GM21515 (cell line): ENCODE results near the gene PDZD4.

Source experiments
- ATAC-seq: cut with Tn5 transposase; IDR thresholded peaks from one replicate; pipeline ENCODE4 v1.9.1; 2021; ENCODE audit not compliant: unreplicated experiment

Gene PDZD4

DNA sequence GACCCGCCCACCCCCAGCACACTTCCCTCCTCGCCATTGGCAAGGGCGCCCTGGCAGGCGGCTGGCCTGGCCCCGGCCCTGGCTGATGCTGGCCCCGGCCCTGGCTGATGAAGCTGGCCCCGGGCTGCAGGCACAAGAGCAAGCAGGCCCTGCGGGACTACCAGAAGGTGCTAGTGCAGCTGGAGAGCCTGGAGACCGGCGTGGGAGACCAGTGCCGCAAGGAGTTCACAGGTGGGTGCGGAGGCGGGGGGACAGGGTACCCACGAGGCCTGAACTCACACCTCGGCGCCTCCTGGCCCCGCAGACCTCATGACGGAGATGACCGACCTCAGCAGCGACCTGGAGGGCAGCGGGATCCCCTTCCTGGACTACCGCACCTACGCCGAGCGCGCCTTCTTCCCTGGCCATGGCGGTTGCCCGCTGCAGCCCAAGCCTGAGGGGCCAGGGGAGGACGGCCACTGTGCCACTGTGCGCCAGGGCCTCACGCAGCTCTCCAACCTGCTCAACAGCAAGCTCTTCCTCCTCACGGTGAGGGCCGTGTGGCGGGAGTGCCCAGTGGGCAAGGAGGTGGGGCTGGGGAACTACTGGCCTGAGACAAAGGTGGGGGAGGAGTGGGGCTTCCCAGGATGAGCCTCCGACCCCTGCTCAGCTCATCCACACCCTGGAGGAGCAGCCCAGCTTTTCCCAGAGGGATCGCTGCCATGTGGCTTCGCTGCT is 55.6 kb downstream of the PDZD4 start:
- ATAC-seq: no peak

DNA sequence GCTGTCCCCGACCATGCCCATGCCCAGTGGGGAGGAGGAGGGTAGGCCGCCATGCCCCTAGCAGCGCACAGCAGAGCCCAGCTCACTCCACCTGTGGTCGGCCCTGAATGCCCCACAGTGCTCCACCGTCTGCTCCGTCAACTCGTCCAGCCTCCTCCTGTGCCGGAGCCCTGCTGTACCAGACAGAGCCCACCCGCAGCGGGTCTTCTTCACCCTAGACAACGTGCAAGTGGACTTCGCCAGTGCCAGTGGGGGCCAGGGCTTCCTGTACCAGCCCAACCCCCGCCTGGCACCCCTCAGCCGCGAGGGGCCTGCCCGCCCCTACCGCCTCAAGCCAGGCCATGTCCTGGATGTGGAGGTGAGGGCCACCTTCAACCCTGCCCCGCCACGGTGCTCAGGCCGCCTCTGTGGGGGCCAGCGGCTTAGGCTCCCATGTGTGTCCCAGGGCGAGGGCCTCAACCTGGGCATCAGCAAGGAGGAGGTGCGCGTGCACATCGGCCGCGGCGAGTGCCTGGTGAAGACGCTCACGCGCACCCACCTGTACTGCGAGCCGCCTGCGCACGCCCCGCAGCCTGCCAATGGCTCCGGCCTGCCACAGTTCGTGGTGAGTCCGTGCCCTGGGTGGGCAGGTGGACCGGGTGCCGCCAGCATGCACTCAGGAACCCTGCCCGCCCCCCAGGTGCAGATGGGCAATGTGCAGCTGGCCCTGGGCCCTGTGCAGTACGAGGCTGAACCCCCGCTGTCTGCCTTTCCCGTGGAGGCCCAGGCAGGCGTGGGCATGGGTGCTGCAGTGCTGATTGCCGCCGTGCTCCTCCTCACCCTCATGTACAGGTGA is 56.4 kb downstream of the PDZD4 start:
- ATAC-seq: no peak

DNA sequence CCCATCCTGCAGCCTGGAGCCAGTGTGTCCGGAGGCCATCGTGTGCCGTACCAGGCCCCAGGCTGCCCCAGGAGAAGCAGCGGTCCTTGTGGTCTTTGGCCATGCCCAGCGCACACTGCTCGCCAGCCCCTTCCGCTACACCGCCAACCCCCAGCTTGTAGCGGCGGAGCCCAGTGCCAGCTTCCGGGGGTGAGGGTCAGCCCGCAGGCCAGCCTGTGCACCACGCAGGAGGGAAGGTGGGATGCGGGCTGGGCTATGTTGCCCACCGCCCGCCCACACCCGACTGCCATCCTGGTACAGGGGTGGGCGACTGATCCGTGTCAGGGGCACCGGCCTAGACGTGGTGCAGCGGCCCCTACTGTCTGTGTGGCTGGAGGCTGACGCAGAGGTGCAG is 57.1 kb downstream of the PDZD4 start:
- no peak for ATAC-seq

DNA sequence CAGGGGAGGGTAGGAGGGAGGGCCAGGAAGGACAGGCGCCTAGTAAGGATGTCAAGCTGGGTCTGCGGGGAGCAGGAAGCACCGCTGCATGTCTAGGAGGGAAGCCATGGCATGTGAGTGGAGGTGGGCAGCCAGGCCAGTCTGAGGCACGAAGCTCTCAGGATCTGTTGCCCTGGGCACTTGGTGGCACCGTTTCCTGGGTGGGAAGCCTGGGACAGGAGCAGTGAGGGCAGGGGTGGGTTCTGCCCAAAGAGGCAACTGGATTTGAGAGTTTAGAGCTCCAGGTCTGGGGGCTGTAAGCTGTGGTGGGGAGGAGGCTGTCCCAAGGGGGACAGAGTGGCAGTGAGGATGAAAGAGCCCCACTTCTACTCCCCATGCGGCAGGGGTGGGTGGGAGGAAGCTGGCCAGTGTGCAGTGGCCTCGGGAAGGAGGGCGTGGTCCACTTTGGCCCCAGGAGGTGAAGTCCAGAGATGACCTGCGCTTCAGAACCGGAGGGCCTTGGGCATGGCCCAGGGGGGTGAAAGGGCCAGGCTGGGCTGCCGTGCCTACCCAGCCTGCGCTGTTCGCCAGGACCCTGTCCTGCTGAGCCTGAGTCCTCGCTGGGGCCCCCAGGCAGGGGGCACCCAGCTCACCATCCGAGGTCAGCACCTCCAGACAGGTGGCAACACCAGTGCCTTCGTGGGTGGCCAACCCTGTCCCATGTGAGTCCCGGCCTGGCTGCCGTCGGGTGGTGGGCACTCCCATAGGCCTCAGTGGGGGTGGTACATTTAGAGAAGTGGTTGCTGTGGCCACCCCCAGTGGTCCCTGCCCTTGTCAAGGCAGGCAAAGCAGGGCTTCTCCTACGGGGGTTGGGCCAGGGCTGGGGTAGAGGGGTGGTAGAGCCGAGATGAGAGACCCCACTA is 57.8 kb downstream of the PDZD4 start:
- no peak for ATAC-seq

DNA sequence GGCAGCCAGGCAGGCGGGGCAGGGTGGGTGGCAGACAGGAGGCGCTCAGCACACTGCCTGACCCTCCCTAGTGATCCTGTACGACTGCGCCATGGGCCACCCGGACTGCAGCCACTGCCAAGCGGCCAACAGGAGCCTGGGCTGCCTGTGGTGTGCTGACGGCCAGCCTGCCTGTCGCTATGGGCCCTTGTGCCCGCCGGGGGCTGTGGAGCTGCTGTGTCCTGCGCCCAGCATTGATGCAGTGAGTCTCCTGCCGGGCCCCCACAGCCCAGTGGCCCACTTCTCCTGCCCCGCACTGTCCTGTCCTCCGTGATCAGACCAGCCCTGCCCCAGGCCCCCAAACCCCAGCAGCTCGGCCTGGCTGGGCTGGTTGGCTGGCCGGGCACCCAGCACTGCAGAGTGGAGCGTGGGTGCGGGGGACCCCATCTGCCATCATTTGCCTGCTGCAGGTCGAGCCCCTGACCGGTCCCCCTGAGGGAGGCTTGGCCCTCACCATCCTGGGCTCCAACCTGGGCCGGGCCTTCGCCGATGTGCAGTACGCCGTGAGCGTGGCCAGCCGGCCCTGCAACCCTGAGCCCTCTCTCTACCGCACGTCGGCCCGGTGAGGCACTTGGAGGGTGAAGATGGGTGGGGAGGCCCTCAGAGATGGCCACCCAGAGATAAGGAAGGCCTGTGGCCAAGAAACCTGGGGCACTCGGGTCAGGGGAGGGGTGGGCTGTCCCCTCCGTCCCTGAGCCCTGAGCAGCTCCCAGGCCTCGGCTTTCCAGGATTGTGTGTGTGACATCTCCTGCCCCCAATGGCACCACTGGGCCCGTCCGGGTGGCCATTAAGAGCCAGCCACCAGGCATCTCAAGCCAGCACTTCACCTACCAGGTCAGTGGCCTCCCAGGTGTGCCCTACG is 58.7 kb downstream of the PDZD4 start:
- ATAC-seq: no peak

DNA sequence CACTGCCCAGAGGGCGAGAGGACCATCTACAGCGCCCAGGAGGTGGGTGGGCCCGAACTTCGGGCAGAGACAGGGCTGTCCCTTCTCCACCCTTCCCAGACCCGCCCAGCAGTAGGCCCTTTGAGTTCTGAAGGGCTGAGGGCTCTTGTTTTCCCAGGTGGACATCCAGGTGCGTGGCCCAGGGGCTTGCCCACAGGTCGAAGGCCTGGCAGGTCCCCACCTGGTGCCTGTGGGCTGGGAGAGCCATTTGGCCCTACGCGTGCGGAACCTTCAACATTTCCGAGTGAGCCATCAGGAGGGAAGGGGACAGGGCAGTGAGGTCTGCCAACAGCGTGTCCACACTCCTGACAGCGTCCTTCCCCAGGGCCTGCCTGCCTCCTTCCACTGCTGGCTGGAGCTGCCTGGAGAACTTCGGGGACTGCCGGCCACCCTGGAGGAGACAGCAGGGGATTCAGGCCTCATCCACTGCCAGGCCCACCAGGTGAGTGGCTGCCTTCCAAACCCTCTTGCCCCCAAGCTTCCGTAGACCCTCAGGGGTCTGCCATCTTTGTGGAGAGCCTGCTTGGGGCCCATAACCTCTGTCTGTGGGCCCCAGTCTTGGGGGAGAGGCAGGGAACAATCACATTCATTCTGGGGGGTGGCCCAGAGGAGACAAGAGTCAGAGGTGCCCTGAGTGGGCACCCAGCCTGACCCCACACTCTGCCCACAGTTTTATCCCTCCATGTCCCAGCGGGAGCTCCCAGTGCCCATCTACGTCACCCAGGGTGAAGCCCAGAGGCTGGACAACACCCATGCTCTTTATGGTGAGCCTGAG is 59.5 kb downstream of the PDZD4 start:
- ATAC-seq: no peak

DNA sequence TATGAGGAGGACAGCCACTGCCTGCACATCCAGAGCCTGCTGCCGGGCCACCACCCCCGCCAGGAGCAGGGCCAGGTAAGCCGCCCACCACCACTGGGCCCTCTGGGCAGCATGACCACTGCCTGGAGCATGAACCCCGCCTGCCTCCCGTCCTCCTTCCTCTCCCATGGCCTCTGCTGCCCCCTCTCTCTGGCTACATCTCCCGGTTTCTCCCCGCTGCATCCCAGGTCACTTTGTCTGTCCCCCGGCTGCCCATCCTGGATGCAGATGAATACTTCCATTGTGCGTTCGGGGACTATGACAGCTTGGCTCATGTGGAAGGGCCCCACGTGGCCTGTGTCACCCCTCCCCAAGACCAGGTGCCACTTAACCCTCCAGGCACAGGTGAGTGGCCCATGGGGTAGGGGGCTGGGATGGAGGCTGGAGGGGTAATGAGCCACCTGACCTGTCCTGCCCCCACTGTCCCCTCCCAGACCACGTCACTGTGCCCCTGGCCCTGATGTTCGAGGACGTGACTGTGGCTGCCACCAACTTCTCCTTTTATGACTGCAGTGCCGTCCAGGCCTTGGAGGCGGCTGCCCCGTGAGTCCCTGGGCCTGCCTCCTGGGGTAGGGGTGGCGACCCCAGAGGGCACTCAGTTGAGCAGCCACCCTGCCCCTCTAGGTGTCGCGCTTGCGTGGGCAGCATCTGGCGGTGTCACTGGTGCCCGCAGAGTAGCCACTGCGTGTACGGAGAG is 60.3 kb downstream of the PDZD4 start:
- ATAC-seq: no peak

DNA sequence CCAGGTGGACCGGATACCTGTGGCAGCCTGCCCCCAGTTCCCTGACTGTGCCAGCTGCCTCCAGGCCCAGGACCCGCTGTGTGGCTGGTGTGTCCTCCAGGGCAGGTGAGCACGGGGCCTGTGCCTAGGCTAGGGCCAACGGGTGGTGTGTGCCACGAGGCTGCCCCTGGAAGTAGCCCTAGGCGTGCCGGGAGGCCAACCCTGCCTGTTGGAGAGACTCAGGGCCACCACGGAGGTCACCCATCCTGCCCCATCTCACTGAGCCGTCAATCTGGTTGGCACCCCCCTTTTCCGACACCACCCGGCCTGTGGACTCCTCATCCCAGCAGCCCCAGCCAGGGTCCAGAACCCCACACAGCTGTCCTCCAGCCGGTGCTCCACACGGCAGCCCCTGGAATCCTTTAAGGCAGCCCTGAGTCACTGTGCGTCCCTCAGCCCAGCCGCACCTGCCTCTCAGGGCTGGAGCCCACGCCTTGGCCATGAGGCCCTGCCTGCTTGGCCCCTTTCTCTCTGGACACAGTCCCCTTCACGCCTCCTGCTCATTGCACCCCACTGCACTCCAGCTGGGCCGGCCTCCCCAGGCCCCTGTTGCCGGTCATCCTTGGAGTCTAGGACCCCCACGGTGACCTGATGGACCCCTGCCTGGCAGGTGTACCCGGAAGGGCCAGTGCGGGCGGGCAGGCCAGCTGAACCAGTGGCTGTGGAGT is 61.0 kb downstream of the PDZD4 start:
- no peak for ATAC-seq

DNA sequence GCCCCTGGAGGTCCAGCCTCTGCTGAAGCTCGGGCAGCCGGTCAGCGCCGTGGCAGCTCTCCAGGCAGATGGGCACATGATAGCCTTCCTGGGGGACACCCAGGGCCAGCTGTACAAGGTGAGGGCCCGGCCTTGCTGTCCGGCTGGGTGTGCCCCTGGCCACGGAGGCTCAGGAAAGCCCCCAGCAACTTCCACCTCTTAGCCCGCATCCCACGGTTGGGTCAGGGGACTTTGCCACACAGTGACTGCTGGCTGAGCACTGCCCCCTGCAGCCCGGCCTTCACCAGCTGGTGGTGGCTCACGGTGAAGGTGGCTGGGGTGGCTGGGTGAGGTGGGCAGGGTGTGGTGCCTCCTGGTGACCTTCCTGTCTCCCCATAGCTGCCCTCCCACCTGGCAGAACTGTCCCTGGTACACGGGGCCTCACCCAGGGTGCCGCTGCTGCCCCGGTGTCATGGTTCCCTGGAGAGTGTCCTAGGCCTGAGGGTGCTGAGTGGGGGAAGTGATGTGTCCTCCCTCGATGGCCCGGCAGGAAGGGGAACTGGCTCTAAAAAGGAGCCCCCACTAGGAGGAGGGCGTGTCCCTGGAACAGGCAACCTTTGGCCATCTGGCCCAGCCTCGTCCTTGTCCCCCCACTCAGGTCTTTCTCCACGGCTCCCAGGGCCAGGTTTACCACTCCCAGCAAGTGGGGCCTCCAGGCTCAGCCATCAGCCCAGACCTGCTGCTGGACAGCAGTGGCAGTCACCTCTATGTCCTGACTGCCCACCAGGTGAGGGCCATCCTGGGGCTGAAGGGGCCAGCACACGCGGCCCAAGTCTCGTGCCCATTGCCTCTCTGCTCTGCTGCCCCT is 61.8 kb downstream of the PDZD4 start:
- ATAC-seq: no peak

DNA sequence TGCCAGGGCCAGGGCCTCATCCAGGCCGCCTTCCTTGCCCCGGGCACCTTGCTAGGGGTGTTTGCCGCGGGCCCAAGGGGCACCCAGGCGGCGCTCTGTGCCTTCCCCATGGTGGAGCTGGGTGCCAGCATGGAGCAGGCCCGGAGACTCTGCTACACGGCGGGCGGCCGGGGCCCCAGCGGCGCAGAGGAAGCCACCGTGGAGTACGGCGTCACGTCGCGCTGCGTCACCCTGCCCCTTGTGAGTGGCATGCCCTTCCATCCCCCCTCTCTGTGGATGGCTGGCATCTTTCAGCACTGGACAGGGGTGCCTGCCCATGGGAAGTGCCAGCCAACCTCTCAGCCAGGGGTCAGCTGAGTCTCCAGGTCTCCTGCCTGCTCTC is 62.7 kb downstream of the PDZD4 start:
- ATAC-seq: no peak

DNA sequence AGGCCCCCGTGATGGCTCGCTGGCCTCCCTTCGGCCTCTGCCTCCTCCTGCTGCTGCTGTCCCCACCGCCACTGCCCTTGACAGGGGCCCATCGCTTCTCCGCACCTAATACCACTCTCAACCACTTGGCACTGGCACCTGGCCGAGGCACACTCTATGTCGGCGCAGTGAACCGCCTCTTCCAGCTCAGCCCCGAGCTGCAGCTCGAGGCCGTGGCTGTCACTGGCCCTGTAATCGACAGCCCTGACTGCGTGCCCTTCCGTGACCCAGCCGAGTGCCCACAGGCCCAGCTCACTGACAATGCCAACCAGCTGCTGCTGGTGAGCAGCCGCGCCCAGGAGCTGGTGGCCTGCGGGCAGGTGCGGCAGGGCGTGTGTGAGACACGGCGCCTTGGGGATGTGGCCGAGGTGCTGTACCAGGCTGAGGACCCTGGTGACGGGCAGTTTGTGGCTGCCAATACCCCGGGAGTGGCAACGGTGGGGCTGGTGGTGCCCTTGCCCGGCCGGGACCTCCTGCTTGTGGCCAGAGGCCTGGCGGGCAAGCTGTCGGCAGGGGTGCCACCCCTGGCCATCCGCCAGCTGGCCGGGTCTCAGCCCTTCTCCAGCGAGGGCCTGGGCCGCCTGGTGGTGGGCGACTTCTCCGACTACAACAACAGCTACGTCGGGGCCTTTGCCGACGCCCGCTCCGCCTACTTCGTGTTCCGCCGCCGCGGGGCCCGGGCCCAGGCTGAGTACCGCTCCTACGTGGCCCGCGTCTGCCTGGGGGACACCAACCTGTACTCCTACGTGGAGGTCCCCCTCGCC is 63.3 kb downstream of the PDZD4 start:
- no peak for ATAC-seq

DNA sequence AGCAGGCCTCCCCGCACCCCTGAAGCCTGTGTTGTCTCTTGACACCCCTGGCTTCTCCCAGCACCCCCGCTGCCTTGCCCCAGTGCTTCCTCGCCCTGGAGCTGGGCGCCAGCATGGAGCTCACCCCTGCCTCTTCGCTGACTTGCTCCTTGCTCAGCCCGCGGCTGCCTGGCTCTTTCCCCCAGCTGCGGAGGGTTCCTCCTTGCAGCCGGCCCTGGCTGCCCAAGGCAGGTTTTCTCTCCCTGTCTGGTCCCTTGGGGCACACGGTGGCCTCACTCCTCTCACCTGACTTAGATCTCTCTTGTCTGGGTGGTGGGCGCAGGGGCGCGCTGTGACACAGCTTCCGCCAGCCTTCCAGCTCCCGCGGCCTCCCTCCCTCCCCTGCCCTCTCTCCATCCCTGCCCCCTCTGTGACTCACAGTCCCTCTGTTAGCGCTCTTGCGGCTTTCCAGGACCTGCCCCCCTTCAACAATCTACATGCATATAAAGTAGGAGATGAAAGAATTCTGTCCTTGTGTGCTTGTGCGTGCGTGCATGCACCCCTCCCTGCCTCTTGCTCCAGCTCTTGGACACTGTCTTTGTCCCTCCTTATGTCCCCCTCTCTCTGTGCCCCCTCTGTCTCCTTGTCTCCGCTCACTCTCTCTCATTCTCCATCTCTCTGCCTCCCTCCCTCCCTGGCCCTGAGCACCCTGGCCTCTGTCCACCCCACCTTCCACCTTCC is 64.1 kb downstream of the PDZD4 start:
- no peak for ATAC-seq

DNA sequence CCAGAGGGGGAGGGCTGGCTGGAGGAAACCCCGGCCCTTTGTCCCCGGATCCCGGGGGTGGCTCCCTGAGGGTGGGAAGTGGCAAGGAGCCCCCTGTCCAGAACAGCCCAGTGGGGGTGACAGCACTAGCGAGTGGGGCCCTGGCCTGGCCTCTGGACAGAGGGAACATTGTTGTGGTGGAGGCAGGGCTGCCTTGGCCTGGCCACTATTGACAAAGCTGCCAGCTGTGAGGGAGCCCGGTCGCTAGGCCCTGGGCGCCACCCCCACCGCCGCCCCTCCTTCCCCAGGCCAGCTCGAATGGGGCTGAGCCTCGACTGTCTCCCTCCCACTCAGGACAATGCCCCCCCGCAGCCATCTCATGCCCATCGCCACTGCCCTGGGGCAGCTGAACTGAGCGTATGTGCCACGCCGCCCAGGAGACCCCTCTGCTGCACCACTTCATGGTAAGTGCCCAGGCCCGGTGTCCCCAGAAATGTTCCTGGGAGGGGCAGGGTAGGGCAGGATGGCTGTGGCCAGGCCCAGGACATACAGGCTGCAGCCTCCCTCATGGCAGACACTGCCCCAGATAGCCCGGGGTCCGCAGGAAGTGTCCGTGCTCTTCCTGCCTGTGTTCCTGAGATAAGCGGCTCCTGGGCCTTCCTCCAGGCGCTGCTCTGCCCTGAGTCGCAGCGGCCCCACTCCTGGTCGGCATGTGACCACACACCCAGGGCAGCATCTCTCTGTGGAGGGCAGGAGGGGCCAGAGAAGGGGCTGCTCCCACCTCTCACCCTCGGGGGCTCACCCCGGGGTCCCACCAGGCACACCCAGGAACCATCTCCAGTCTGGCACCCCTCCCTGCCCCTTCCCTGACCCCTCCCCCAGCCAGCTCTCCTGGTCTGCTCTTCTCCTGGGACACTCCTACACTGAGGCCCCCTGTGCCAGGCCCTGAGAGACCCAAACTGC is 64.9 kb downstream of the PDZD4 start:
- ATAC-seq: no peak

DNA sequence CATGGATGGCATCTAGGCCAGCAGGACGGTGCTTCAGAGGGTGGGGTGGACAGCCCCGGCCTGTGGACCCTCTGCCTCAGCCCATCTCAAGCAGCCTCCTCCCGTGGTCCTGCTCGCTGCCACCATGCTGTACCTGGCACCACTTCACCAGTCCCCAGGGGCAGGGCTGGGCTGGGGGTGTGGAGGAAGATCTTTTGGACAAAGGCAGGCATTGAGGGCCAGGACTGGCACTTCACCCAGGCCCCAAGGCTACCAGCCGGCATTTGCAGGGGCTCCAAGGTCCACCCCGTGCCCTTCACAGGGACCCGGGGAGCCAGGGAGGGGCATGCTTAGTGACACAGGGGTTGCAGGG is 65.6 kb downstream of the PDZD4 start:
- no peak for ATAC-seq
